HG03064 (cell line): ENCODE measurements around the gene SIGLEC14.
"Not testable (repeated sequence)": the region's sequence is repeated elsewhere in the genome, so short reads cannot be mapped to it uniquely, and the experiment has no call there.

Experiments
- ATAC-seq: cut with Tn5 transposase; IDR thresholded peaks from one replicate; pipeline ENCODE4 v1.9.1; 2021; ENCODE audit warnings: low read depth; ENCODE audit not compliant: unreplicated experiment

Gene SIGLEC14, protein sequence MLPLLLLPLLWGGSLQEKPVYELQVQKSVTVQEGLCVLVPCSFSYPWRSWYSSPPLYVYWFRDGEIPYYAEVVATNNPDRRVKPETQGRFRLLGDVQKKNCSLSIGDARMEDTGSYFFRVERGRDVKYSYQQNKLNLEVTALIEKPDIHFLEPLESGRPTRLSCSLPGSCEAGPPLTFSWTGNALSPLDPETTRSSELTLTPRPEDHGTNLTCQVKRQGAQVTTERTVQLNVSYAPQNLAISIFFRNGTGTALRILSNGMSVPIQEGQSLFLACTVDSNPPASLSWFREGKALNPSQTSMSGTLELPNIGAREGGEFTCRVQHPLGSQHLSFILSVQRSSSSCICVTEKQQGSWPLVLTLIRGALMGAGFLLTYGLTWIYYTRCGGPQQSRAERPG

DNA sequence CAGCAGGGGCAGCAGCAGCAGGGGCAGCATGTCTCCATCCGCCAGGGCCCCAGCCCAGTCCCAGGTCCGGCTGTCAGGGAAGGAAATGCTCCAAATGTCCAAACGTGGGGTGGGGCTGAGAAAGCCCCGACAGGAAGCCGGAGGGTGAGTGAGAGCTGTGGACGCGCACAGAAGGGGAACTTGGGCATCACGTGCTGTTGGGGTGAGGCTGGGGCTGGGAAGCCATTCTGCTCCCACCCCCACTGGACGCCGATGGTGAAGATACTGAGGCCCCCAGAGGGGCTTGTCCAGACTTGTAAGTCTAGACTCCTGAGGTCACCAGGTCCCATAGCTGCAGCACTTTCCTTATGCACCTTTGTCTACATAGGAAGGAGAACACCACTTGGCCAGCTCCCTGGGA is at the start of gene SIGLEC14:
Gene SIGLEC14, minus strand, starts transcription at position 96 of the 400 bp plus-strand sequence. Its CDS starts 66 bp downstream, at position 30.
- ATAC-seq: not testable (repeated sequence)

DNA sequence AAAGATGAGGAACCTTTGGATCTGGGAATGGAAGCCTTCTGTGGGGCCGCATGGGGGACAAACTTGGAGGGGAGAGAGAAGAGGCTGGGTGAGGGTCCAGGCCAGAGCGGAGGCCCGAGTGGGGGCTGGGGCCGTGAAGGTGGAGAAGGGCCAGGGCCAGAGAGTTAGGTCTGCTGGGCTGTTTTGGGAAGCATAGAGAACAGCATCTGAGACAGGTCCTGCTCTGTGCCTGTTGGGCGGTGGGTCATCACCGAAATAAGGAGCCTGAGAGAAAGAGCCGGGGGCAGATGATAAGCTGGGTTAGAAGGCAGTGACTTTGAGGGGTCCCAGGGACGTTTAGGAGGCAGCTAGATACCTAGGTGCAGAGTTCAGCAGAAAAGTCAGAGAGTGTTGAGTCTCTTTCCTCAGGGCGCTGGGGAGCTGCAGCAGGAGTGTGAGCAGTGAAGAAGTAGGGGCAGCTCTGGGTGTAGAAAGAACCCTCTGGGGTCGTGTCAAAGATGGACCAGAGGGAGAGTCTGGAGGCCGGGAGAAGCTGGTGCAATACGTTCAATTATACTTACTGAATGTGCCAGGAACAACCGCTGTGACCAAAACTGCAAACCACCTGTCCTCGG is 49.2 kb upstream of the SIGLEC14 start:
- no peak for ATAC-seq

DNA sequence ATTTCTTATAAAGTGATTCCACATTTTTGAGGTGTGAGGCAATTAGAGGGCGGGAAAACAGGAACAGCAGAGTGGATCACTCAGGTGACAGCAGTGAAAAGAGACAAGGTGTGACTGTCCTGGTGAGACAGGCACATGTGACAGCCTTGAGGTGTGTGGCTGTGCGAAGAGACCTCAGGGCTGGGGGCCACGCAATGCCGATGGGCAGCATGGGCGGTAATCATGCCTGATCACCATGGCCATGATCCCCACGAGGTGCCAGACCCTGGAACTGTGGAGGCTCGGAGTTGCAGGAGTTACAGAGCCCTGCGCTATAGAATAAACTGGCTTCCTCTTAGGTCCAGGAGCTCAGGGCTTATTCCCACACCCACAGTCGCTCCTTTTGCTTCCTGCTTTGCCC is 48.5 kb upstream of the SIGLEC14 start:
- no peak for ATAC-seq

DNA sequence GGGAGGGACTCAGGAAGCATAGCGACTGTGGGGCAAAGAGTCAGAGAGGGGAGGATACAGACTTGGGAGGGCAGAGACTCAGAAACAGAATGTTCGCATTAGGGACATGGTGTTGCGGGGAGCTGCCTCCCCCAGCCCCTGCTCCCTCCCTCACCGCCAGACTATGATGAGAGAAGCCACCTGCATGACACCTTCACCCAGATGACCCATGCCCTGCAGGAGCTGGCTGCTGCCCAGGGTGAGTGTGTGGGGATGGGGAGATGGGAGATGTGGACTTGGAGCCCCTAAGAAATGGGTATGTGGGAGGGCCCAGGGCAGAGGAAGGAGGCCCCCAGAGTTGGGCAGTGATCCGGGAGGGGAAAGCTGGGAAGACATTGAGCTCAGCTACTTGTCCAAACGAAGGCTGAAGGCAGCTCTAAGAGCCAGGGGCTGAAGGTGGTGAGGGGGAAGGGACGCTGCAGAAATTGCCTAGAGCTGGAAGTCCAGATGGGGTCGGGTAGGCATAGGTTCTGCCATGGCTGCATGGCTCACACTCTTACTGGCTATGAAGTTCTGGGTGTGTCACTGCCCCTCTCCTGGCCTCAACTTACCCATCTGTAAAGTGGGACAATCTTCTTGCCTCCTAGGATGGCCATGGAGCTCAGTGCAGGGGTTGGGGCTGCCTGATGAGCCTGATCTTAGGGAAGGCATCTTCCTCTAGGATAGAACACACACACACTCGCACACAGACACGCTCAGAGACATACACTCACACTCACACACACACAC is 47.9 kb upstream of the SIGLEC14 start:
- no peak for ATAC-seq

DNA sequence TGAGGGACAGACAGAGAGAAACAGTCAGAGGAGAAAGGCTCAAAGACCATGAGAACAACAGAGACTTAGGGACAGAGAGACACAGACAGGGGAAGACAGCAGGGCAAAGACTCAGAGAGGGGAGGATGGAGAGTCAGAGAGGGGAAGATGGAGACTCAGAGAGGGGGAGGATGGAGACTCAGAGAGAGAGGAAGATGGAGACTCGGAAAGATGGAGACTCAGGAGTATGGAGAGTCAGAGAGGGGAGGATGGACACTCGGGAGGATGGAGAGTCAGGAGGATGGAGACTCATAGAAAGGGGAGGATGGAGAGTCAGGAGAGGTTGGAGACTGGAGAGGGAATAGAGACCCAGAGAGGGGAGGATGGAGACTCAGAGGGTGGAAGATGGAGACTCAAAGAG is 47.2 kb upstream of the SIGLEC14 start:
- ATAC-seq: no peak

DNA sequence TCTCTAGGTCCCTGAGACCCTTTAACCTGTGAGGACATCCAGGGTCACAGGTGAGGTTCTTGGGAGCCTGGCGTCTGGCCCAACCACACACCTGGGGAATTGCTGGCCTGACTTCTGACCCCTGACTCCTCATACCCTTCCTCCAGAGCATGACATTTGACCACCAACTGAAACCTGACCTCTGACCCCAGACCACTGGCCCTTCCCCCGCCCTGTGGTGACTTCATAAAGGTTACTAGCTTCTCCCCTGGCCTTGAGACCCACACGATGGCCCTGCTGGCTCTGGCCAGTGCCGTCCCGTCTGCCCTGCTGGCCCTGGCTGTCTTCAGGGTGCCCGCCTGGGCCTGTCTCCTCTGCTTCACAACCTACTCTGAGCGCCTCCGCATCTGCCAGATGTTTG is 46.6 kb upstream of the SIGLEC14 start, which contains the start of gene SPACA6:
Gene SPACA6, plus strand, starts transcription at position 71 of the 400 bp plus-strand sequence. Its CDS starts 197 bp downstream, at position 268.
- ATAC-seq: no peak

DNA sequence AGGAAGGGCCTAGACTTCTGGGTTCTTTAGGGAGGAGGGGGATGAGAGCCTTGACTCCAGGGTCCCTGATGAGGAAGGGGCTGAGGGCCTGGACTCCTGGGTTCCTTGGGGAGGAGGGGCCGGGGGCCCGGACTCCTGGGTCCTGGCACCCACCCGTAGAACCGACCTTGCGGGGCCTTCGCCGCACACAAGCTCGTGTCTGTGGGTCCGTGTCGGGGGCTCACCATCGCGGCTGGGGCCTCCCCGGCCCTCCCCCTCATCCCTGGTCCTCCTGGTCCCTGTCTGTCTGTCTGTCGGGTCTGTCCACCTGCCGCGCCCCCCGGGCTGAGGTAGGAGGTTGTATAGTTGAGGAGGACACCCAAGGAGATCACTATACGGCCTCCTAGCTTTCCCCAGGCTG is 45.8 kb upstream of the SIGLEC14 start:
- ATAC-seq: no peak

DNA sequence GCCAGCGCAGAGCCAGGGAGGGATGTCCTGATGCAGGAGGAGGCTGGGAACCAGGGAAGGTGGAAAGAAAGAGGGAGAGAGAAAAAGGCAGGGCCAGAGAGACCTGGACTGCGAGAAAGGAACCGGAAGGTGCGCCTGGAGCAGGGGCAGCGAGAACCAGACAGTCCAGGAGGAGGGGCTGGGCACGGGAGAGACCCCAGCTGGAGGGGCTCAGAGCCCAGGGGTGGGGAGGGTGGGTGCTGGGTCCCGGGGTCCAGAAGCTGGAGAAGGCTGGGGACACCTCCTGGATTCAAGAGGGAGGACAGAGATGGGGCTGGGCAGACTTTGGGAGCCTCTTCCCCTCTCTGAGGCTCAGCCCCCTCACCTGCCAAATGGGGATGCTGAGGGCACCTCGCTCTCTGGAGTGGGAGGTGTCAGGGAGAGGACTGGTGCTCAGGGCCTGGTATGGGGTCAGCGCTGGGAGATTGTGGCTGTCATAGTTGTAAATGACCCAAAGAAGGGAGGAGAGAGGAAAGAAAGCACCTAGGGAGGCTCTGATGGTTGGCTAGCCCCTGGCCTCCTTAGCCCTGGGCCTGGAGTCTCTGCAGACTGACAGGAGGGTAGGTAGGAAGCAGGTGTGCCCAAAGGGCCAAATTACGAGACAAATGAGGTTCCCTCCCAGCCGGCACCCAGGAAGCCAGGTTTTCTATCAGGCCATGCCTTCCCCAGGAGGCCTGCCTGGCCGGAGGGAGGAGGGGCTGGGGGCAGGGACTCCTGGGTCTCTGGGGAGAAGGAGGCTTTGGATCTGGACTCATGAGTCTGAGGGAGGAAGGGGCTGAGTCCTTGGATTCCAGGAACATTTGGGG is 45.2 kb upstream of the SIGLEC14 start:
- ATAC-seq: no peak

DNA sequence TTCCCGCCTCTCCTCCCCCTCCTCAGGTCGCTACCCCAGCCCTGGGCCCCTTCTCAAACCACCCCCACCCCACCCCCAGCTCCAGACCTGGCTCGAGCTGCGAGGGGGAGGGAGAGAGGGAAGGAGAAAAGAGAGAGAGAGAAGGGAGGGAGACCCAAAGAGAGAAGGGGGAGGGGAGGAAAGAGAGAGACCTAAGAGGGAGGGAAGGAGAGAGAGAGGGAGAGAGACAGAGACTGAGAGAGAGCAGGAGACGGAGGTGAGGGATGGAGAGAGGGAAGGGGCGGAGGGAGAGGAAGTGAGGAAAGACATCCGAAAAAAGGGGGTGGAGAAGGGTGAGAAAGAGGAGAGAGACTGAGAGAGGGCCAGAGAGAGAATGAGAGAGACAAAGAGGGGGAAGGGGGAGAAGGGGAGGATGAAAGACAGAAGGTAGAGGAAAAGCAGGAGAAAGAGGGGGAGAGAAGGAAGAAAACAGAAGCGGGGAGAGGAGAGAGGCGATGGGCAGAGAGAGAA is 44.5 kb upstream of the SIGLEC14 start:
- no peak for ATAC-seq

DNA sequence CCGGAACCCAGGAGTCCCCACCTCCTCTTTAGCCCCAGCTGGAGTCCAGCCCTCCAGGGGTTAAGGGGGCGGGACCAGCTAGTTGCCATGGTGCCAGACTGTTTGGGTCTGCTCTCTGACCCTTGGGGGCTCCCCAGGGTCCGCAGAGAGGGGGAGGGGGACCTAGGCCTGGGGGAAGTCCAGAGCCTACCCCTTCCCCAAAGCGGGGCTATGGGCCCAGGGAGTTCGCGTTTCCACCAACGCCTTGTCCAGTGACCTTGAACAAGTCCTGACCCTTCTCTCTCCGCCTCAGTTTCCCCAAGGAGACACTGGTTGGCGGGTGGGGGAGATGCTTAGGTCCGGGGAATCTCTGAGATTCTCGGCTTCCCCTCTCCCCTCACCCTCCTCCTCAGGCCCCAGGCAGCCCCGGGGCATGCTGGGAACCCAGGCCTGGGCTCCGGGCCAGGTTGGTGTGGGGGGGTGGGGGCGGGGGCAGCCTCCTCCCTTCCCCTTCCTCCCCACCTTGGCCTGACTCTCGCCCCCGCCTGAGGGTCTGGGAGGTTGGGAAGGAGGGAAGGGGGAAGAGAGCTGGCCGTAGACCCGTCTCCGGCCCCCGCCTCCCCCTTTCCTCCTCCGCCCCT is 43.9 kb upstream of the SIGLEC14 start:
- no peak for ATAC-seq

DNA sequence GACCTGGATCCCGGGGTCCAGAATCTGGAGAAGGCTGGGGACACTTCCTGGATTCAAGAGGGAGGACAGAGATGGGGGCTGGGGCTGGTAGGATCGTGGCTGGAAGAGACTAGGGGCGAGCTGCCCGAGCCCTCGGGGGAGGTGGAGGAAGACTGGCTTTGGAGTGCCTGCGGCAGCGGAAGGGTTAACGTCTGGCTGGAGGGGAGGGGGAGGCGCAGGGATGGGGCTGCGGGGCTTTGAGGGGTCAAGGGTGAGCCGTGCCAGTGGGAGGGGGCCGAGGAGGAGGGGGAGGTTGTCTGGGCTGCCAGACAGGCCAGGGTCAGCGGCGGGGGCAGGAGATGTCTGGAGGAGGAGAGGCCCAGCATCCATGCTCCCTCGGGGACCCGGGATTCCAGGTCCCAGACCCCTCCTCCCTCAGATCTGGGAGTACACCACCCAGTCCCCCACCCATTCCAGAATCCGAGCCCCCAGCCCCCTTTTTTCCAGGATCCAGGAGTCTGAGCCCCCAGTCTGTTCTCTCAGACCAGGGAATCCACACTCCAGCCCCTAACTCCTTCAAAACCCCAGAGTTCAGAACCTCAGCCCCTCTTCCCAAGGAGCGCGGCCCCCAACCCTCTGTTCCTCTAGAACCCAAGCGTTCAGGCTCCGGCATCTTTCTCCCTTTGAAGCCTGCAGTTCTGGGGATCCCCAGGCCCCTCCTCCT is 43.3 kb upstream of the SIGLEC14 start:
- no peak for ATAC-seq

DNA sequence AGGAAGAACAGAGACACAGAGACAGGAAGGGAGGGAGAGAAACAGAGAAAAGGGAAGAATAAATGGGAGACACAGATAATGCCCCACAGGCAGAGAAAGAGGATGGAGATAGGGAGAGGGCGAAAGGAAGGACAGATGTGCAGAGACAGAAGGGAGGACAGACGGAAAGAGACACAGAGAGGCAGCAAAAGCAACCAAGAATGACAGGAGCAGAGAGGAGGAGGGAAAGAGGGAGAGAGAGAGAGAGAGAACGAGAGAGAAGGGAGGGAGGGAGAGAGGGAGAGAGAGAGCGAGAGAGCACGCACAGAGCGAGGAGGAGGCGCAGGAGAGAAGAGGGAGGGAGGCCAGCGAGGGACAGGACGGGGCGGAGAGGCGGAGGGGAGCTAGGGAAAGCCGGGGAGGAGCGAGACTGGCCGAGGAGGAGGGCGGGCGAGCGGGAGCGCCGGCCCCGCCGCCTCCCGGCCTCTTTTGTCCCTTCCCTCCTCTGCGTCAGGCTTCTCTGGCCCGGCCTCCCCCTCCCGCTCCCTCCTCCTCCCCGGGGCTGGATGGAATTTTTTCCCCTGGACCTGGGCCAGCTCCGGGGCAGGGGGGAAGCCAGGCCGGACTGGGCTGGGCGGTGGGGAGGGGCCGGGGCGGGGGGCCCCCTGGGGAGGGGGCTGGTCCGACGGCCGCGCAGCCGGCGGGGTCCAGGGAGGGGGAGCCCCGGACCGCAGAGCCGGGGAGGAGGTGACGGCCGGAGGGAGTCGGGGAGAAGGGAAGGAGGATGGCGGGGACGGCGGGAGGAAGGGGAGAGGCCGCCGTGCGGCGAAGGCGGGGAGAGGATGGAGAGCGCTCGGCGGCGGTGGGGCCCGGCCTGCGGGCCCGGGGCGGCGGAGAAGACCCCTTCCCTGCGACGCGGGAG is 42.3 kb upstream of the SIGLEC14 start:
- no peak for ATAC-seq

DNA sequence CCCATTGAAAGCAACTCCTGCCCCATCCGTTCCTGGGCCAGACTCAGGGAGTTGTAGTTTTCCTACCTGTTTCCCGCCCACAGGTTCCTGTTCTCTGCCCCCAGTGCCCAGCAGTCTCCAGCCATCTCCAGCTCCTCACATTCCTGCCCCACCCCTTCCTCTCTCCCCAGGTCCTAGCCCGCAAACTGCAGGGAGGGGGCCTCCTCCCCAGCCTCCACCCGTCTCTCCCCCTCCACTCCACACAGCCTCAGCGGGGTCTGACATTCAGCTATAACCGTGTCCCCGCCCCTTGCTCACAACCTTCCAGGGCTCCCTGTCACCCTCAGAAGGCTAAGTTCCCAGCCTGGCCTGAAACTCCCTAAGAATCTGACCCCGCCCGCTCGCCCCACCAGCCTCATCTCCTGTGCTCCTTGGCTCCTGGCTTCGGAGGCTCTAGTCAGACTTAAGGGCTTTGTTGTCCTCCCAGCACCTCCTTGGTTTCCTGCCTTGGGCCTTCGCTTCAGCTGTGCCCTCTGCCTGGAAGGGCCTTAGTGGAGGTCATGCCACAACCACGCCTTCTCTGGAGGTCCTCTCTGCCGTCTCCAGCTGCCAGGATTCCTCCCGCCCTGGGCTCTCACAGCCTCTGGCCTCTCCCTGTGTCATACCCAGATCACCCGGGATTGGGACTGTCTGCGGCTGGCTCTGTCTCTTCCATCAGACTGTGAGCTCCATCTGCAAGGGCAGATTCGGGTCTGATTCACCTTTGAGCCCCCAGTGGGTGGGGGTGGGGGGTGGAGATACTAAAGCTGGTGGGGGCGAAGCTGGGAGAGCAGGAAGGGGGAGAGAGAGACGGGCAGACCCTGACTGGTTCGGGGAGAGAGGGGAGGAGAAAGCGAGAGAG is 41.4 kb upstream of the SIGLEC14 start:
- ATAC-seq: no peak

DNA sequence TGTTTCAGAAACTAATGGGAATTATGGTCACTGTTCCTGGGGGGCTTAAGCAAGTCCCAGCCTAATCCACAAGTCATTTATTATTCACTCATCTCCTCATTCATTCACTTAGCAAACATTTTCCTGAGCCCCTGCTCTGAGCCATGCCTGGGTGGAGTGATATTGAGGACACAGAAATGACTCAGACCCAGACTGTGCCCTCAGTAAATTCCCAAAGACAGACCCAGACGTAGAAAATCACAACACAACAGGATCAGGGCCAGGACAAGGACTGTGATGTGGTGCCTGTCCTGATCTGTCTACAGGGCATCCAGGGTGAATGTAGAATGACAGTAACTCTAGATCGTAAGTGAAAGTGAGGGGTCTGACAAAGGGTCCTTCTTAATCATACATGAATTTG is 39.5 kb upstream of the SIGLEC14 start:
- no peak for ATAC-seq

DNA sequence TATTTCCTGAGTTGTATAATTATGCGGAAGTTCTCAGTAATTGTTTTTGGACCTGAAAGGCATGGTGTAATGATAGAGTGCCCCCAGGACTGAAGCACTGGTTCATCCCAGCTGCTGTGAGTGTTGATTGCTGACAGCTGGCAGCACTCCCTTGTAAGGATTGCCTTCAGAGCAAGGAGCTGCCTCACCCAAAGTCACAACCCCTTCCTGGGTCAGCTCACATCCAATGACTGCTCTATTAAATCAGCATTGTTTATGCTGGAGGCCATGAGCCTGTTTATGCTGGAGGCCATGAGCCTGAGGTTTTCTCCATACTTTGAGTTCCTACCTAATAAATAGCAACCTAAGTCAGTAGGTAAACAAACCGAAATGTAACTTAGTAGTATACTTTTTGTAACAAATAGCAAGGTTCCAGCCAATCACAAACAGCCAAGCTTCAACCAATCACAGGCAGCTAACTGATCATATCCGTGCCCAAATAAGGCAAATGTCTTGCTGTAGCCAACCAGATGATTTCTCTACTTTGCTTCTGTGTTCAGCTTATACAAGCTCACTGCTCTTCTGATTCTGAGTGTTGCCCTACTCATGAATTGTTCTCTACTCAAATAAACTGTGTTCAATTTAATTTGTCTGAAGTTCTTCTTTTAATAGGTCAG is 34.8 kb upstream of the SIGLEC14 start:
- no peak for ATAC-seq

DNA sequence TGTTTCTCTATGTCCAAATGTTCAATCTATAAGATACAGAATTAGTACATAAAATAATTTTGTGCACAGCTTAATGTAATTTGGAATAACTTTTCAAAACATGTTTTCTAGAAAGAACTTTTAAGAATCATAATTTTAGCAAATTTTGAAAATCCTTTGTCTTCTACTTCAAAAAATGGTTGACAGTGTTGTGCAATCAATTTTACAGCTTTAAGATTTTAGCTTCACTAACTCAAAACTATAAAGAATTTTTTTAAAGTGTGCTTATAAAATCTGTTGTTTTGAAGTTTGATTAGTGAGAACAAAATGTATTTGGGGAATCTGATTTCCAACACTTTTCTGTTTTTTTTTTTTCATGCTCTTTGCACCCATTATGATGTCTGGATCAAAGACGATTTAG is 33.8 kb upstream of the SIGLEC14 start:
- ATAC-seq: no peak
